B cell (primary cell): Measurements from ENCODE around the gene TNFRSF19. TPM values are rescaled to one million over a fixed set of nuclear protein-coding genes. Genes with fewer than 3 reads are reported as not detected.

Source experiments
- ATAC-seq: fragments of 200-7000 bp; cut with Tn5 transposase; one replicate; pipeline ENCODE4 v1.10.0; 2021; ENCODE audit warnings: low read depth, mild to moderate bottlenecking, moderate number of reproducible peaks, moderate library complexity
- CTCF ChIA-PET: fragments of 350-600 bp; sonication (Branson Sonifier 250); formaldehyde crosslinking; loops from one replicate; lab custom pipeline; 2021; ENCODE audit warnings: antibody characterized with exemption, inconsistent platforms; lab: Charles Lee
- POLR2A ChIA-PET: fragments of 350-600 bp; sonication (Branson Sonifier 250); formaldehyde crosslinking; loops from one replicate; lab custom pipeline; 2021; ENCODE audit warnings: antibody characterized with exemption; lab: Charles Lee
- DNase-seq: peaks from one replicate; pipeline ENCODE4 v3.0.0; 2013
- H2AFZ ChIP-seq: 2 replicates; pipeline ENCODE4 v1.6.1; 2012; ENCODE audit warnings: mild to moderate bottlenecking, low read depth, low read length; ENCODE audit not compliant: insufficient read depth, poor library complexity, severe bottlenecking
- H3K27ac ChIP-seq, 2 donors: 1 replicate in 1 of 2; 2 replicates in 1 of 2; pipeline ENCODE4 v1.5.1; 2012 to 2013; ENCODE audit warnings: low read length in 2 of 2, mild to moderate bottlenecking in 2 of 2, moderate library complexity in 1 of 2
- H3K27me3 ChIP-seq, 4 experiments: fragments of 200-600 bp in 1 of 4; sonication (generic) in 1 of 4; replicated peaks in 1 of 4; 1 replicate in 2 of 4; 2 replicates in 2 of 4; pipeline versions ENCODE4 v1.6.1 to v1.7.0; 2013 to 2016; ENCODE audit warnings: low read length in 3 of 4, mild to moderate bottlenecking in 2 of 4, mixed read lengths in 1 of 4, moderate library complexity in 1 of 4; ENCODE audit not compliant: insufficient read depth in 4 of 4, control insufficient read depth in 3 of 4; ENCODE audit errors: control extremely low read depth in 1 of 4
- H3K36me3 ChIP-seq, 2 experiments: replicated peaks in 1 of 2; 1 replicate in 1 of 2; 2 replicates in 1 of 2; pipeline versions ENCODE4 v1.6.1 to v1.7.1; 2013; ENCODE audit warnings: low read length in 1 of 2; ENCODE audit not compliant: insufficient read depth in 2 of 2, control insufficient read depth in 1 of 2; ENCODE audit errors: control extremely low read depth in 1 of 2, extremely low read depth in 1 of 2
- H3K4me1 ChIP-seq, 2 donors: fragments of 200-600 bp in 1 of 2; sonication (generic) in 1 of 2; 1 replicate in 1 of 2; 2 replicates in 1 of 2; pipeline versions ENCODE4 v1.5.1 to v1.6.1; 2013 to 2017; ENCODE audit warnings: low read length in 2 of 2; ENCODE audit not compliant: control insufficient read depth in 2 of 2, insufficient read depth in 2 of 2
- H3K4me2 ChIP-seq: replicated peaks from 2 replicates; pipeline ENCODE3; 2012; ENCODE audit warnings: mild to moderate bottlenecking, low read depth, low read length; ENCODE audit not compliant: poor library complexity, severe bottlenecking
- H3K4me3 ChIP-seq, 5 experiments: fragments of 200-600 bp in 1 of 5; sonication (generic) in 1 of 5; 1 replicate in 3 of 5; 2 replicates in 2 of 5; pipeline versions ENCODE4 v1.5.1 to v1.7.0; 2011 to 2016; ENCODE audit warnings: low read length in 4 of 5, mild to moderate bottlenecking in 4 of 5, low read depth in 2 of 5, control low read depth in 1 of 5, moderate library complexity in 1 of 5; ENCODE audit not compliant: insufficient read depth in 1 of 5; ENCODE audit errors: control extremely low read depth in 1 of 5, extremely low read depth in 1 of 5
- H3K79me2 ChIP-seq: fragments of 200-600 bp; sonication (generic); one replicate; pipeline ENCODE4 v1.6.0; 2016; ENCODE audit warnings: low read length; ENCODE audit not compliant: control insufficient read depth, insufficient read depth
- H3K9ac ChIP-seq: fragments of 200-600 bp; sonication (generic); 2 replicates; pipeline ENCODE4 v1.6.1; 2017; ENCODE audit warnings: mild to moderate bottlenecking, low read length, moderate library complexity
- H3K9me3 ChIP-seq, 3 donors: one replicate each; pipeline versions ENCODE4 v1.6.1 to v1.7.1; 2013; ENCODE audit warnings: low read length in 2 of 3; ENCODE audit not compliant: control insufficient read depth in 2 of 3, insufficient read depth in 1 of 3; ENCODE audit errors: control extremely low read depth in 1 of 3
- H4K20me1 ChIP-seq: 2 replicates; pipeline ENCODE4 v1.6.0; 2012; ENCODE audit warnings: mild to moderate bottlenecking, low read length; ENCODE audit not compliant: insufficient read depth, control insufficient read depth, poor library complexity, severe bottlenecking
- H3K27ac Mint-ChIP-seq: one replicate; pipeline ENCODE4 v1.8.0; 2021; ENCODE audit warnings: mixed read lengths
- H3K27me3 Mint-ChIP-seq: one replicate; pipeline ENCODE4 v1.8.0; 2021; ENCODE audit warnings: mixed read lengths
- H3K4me1 Mint-ChIP-seq: one replicate; pipeline ENCODE4 v1.8.0; 2021; ENCODE audit warnings: mixed read lengths
- H3K4me3 Mint-ChIP-seq: one replicate; pipeline ENCODE4 v1.8.0; 2021; ENCODE audit warnings: mixed read lengths
- H3K9me3 Mint-ChIP-seq: one replicate; pipeline ENCODE4 v1.8.0; 2022; ENCODE audit warnings: mixed read lengths; ENCODE audit not compliant: insufficient read depth
- EZH2 ChIP-seq: IDR thresholded peaks from 2 replicates; pipeline ENCODE4 v1.6.1; 2012; ENCODE audit warnings: borderline replicate concordance, low read depth, mild to moderate bottlenecking, moderate library complexity, low read length; ENCODE audit not compliant: insufficient read depth, poor library complexity, severe bottlenecking
- WGBS: methylation state at CpG from one replicate; pipeline ENCODE4 v1.1.5; 2013; ENCODE audit warnings: missing lambda C conversion rate; ENCODE audit not compliant: insufficient coverage; 5-methylcytosine and 5-hydroxymethylcytosine counted together
- intact Hi-C: fragments of 100-400 bp; cut with micrococcal nuclease; formaldehyde crosslinking; loops from one replicate; pipeline ENCODE4 v1.10.0; 2022
- polyA plus RNA-seq: library from polyadenylated mRNA; depleted of rRNA; stranded (reverse); fragments of >200 nt; gene quantifications from 2 replicates; pipeline ENCODE4 v1.2.3, GENCODE V29; 2012
- total RNA-seq, 2 donors: library from RNA; stranded (reverse); fragments of 120-200 nt in 1 of 2; gene quantifications; 1 replicate in 1 of 2; 2 replicates in 1 of 2; pipeline versions ENCODE4 v1.2.3 to v1.2.4, GENCODE V29; 2013 to 2022
- TF ChIP-seq, protein P1 (sequence below): fragments of 200-600 bp; IDR thresholded peaks from one replicate; pipeline ENCODE4 v1.8.0; 2022; ENCODE audit warnings: antibody characterized with exemption, mild to moderate bottlenecking

TNFRSF19 gene
- total and polyA plus RNA-seq, 2 donors (not counting 1 experiment from before 2014, with no cell fraction given) = 0.36 TPM; not detected in 1

DNA sequence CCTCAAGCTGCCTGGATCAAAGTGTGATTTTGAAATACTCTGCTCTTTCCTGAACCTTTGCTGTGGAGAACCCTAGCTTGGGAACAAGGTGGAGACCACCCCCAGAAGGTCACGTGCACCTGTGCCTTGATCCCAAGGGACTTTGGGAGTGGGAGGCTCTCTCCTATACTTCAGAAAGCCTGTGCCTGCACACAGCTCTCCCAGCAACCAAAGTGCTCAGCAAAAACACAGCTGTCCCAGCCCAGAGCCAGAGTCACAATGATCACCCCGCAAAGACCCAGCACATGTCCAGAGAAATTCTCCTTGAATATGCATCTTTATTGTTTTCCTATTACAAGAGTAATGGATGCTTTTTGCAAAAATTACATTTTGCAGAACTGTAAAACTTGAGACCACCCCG lies 43.4 kb downstream of the TNFRSF19 start:
- H3K4me1 ChIP-seq = peaks cover 12 to 15% of the 10 kb centered on the region in 2 donors
- no peak overlapping the region for H3K9ac ChIP-seq
- no peak for DNase-seq
- POLR2A ChIA-PET = no interaction called here
- no peak overlapping the region for H3K27ac ChIP-seq
- Mint-ChIP-seq H3K9me3 (no peaks in the 10 kb centered on the region), H3K4me3 (no peak overlapping the region), H3K27me3 (peaks cover 18% of the 10 kb centered on the region), H3K4me1 (peaks cover 18% of the 10 kb centered on the region), H3K27ac (no peak overlapping the region)
- H3K9me3 ChIP-seq = no peaks in the 10 kb centered on the region
- WGBS = 63% methylated on average over 1 of the region's 3 CpGs
- H3K4me3 ChIP-seq = no peak overlapping the region
- no peaks in the 10 kb centered on the region for H4K20me1 ChIP-seq
- ATAC-seq = no peak
- no peaks in the 10 kb centered on the region for H3K36me3 ChIP-seq
- no peaks in the 10 kb centered on the region for H3K27me3 ChIP-seq
- H3K4me2 ChIP-seq = no peak overlapping the region
- H2AFZ ChIP-seq = no peak overlapping the region
- TF ChIP-seq, protein P1, sequence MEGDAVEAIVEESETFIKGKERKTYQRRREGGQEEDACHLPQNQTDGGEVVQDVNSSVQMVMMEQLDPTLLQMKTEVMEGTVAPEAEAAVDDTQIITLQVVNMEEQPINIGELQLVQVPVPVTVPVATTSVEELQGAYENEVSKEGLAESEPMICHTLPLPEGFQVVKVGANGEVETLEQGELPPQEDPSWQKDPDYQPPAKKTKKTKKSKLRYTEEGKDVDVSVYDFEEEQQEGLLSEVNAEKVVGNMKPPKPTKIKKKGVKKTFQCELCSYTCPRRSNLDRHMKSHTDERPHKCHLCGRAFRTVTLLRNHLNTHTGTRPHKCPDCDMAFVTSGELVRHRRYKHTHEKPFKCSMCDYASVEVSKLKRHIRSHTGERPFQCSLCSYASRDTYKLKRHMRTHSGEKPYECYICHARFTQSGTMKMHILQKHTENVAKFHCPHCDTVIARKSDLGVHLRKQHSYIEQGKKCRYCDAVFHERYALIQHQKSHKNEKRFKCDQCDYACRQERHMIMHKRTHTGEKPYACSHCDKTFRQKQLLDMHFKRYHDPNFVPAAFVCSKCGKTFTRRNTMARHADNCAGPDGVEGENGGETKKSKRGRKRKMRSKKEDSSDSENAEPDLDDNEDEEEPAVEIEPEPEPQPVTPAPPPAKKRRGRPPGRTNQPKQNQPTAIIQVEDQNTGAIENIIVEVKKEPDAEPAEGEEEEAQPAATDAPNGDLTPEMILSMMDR = no peak
- intact Hi-C loops = no loop called here
- CTCF ChIA-PET = no interaction called here
- H3K79me2 ChIP-seq = no peaks in the 10 kb centered on the region

DNA sequence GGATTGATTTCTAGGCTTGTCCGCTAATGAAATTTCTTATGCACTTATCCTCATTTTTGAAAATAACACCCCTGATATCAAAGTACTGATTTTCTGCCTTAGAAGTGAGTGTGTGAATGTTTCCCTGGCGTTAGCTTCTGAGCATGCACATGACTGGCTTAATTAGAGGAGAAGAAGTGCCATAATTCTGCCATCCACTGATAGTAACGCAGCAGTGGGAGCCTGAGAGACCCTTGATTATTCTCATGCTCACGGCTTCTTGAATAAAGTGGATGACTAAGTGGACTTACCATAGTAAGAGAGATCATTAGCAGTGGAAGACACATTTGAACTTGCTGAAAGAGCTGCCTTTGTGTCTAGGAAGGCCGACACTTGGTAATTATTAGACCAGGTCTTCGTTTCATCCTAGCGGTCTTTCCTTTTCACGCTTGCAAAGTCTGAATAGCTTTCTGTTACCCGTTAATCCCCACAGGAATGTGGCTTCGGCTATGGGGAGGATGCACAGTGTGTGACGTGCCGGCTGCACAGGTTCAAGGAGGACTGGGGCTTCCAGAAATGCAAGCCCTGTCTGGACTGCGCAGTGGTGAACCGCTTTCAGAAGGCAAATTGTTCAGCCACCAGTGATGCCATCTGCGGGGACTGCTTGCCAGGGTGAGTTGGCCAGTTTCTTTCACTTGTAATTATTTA lies 45.3 kb downstream of the TNFRSF19 start:
- Mint-ChIP-seq H3K4me3 (no peak overlapping the region), H3K27ac (no peak overlapping the region), H3K4me1 (peaks cover 3% of the 10 kb centered on the region), H3K9me3 (no peaks in the 10 kb centered on the region), H3K27me3 (peaks cover 15% of the 10 kb centered on the region)
- Histone ChIP-seq H3K4me2 (no peak overlapping the region), H4K20me1 (no peaks in the 10 kb centered on the region), H3K27me3 (no peaks in the 10 kb centered on the region), H3K36me3 (no peaks in the 10 kb centered on the region), H3K4me1 (no peaks in the 10 kb centered on the region), H3K9me3 (no peaks in the 10 kb centered on the region), H3K9ac (no peak overlapping the region), H3K4me3 (no peak overlapping the region), H2AFZ (no peak overlapping the region), H3K27ac (no peak overlapping the region), H3K79me2 (no peaks in the 10 kb centered on the region)
- CTCF ChIA-PET = no interaction called here
- TF ChIP-seq, protein P1 = no peak
- TF ChIP-seq EZH2 = no peak
- intact Hi-C loops = no loop called here
- POLR2A ChIA-PET = no interaction called here
- 94% methylated on average over 10 of the region's 15 CpGs for WGBS
- DNase-seq = no peak
- no peak for ATAC-seq
